HG02970 (cell line): ENCODE measurements around the gene SLC45A3.

Source experiments
- ATAC-seq: cut with Tn5 transposase; IDR thresholded peaks from one replicate; pipeline ENCODE4 v1.9.1; 2021; ENCODE audit warnings: mild to moderate bottlenecking, moderate library complexity, moderate number of reproducible peaks; ENCODE audit not compliant: unreplicated experiment, low FRiP score

The SLC45A3 gene

GRCh38 chr1:205701891-205702290, 21.6 kb upstream of the SLC45A3 start:
- ATAC-seq = no peak

DNA sequence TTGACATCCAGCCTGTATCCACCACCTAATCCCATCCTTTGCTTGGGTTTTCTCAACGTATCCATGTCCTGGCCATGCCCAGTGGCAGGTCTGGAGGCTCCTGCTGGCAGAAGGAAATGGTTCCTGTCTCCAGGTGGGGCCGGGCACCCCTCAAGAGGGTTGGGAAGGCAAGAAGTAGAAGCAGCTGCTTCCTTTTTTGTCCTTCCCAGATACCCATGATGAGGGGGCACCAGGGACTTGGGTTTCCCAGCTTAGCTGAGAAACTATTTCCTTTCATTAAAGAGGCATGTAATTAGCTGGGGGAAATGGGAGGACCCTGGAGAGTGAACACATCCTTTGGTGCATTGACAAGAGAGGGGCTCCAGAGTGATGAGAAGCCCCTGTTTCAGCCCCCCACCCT, 21.1 kb upstream of the SLC45A3 start:
- ATAC-seq = no peak

DNA sequence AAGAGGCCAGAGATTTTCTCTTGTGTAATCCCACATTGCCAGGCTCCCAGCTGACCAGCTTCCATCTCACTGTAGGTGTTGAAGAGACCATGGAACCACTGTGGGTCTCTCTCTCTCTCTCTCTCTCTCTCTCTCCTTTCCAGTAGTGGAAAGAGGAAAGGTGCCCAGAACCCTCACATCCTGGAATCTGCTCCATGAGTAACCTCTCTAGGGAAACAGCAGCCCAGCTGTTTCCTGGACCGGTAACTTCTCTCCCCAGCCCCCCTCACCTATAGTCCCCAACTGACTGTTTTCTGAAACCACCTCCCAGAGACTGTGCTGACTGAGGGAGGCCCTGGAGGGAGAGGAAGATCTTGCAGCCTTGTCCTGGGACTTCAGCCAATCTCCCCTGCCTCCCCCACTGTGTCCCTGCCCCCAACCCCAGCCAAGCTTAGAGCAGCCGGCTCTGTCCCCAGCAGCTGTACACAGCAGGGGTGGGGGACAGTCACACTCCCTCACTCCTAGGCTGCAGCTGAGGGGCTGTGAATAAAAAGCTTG, 20.6 kb upstream of the SLC45A3 start:
- no peak for ATAC-seq

DNA sequence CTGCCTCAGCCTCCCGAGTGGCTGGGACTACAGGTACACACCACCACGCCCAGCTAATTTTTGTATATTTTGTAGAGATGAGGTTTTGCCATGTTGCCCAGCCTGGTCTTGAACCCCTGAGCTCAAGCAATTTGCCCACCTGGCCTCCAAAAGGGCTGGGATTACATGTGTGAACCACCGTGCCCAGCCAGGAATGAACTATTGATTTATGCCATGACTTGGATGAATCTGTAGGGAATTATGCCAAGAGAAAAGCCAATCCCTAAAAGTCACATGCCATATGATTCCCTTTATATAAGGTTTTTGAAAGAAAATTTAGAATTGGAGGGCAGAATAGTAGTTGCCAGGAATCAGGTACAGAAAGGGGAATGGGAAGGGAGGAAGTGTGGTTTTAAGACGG, 19.1 kb upstream of the SLC45A3 start:
- ATAC-seq = no peak

- ATAC-seq = no peak
Observed at GRCh38 chr1:205698921-205699320, 18.6 kb upstream of the SLC45A3 start.

- no peak for ATAC-seq
Observed at GRCh38 chr1:205693421-205693991, 13.2 kb upstream of the SLC45A3 start.

GRCh38 chr1:205692423-205692822, 12.1 kb upstream of the SLC45A3 start:
- ATAC-seq = no peak

DNA sequence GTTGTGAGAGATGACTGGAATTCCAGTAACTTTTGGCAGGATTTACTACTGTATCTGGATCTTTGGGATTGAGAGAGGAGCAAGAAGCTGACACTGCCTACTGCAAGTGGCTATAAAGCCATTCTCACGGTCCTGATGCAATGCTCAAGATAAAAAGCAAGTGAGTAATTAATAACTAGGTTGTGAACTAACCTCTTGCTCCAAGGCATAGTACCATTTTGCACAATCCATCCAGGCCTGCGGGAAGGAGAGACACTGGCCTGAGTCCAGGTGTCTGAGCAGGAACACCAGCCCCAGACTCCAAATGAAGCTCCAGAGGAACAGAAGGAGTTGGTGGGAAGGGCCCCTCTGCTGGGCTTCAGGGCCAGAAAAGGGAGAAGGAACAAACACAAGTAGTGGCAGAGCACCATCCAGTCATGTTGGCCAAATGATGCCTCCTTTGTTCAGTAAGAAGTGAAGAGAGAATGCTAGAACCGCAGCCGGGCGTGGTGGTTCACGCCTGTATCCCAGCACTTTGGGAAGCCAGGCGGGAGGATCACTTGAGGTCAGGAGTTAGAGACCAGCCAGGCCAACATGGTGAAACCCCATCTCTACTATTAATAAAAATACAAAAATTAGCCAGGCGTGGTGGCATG, 9.9 kb upstream of the SLC45A3 start:
- ATAC-seq = no peak

DNA sequence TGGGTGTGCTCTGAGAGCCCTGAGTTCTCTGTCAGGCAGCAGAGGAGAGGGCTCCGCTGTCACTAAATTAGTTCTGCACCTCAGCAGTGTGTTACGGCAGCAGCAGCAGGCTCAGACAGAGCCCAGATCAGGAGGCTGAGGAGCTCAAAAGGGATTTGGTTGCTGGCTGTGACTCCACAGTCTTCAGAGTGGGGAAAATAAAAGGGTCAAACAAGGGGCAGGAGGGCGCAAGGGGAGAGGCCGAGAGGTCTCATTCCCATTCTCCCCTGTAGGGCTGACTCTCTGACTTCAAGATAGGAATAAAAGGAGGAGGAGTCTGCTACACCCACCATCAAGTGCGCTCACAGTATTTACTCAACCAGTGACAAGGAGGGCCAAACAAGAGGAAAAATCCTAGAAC, 9.2 kb upstream of the SLC45A3 start:
- no peak for ATAC-seq

DNA sequence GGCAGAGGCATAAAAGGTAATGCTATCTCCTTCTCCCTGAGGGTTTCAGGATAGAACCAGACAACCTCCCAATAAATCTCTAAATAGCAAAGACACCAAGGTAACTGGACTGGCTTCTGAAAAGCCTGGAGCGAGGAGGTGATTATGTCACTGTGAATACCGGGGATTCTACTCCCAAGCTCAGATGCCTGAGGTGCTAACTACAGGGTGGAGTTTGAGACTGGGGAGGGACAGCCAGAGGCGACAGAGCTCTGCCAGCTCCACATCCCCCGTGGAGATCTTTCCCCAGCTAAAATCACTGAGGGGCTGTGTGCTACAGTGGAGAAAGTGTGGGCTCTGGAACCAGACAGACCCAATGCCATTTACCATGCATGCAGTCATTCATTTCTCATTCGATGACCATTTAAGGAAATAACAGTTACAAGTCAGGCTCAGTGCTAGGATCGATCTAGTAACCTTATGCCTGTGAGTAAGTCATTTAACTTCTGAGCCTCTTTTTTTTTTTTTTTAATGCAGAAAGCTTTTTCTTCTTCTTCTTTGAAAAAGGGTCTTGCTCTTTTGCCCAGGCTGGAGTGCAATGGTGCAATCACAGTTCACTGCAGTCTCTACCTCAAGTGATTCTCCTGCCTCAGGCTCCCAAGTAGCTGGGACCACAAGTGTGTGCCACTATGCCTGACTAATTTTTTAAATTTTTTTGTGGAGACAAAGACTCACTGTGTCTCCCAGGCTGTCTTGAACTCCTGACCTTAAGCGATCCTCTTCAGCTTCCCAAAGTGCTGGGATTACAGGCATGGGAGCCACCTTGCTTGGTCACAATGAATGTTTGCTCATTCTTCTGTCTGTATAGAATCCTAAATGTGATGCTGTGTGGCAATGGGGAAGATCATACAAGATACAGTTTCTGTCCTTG, 8.1 kb upstream of the SLC45A3 start:
- no peak for ATAC-seq

DNA sequence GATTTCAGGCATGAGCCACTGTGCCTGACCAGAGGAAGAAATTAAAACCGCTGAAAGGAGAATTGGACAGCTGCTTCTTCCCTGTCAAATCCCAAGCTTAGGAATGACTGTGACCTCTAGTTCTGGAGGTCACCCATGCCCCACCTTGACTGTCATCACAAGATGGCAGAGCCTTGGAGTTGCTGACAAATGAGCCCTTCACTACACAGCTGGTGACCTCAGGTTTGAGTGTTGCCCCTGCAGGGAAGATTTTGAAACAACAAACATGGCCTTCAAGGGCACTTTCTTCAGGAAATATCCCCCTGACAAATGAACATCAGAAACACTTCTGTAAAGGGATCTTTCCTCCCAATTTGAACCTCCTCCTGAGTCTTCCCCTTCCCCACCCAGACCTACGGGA, 6.9 kb upstream of the SLC45A3 start:
- ATAC-seq = no peak

- ATAC-seq = no peak
Observed at GRCh38 chr1:205681364-205681763, 1.1 kb upstream of the SLC45A3 start.

DNA sequence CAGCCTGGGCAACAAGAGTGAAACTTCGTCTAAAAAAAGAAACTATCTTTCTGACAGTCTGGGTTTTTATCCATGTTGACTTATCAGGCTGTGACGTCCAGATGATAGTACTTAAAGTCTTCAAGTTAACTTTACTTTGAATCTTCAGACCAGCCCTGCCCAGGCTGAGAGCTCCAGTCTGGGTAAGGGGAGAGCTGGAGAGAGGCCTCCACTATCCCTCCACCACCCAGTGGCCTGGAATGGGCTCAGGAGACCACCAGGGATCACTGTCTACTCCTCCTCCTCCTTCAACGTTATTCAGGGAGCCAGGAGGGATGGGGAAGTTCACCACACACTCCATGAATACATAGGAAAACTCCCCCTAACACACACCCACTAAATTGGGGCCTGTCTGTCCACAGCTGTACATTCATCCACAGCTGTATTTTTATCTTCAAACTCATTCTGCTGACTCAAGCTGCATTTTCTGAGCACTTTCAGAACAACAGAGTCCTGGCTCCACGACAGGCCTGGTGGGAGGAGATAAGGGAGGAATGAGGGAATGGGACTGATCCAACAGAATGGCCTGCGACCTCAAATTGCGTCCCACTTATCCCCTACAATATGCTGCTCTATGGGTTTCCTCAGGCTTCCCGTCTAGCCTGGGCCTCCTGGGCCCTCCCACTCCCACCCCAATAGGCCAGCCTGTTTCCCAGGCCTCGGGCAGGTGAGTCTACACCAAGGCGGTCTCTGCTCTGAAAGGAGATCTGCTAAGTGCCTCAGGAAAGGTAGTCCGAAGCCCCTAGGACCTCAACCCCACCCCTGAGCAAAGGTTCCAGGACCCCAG, 1.8 kb downstream of the SLC45A3 start:
- ATAC-seq = no peak

DNA sequence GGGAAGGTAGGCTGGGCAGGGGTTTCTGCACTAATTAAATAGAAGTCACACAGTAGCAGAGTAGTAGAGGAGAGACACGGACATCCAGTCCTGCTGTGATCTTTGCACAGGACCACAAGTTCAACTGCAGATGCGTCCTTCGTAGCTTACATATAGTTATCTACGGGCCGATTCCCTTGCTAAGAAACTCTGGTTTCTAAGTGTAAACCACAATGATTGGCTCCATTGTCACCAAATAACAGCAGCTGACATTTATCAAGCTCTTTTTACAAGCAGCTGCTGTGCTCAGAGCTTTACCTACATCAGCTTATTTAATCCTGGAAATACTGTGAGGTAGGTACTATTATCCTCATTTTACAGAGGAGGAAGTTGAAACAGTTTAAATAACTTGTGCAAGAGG, 3.1 kb downstream of the SLC45A3 start:
- ATAC-seq = no peak

DNA sequence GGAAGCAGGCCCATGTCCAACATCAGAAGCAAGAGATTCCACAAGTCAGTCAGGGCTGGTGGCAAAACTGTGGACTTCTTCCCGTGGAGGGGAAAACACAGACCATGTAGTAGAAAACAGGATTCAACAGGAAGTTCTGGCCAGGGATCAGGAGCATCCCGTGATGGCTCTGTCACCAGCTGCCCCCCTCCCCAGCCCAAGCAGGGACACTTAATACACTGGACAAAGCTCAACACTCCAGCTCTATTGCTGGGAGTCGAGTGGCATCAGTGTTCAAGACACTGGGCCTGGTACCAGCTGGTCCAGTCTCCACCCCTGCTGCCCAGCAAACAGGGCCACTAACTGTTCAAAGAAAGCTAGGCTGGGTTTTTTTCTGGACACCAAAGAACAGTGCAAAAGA, 3.7 kb downstream of the SLC45A3 start:
- ATAC-seq = no peak

DNA sequence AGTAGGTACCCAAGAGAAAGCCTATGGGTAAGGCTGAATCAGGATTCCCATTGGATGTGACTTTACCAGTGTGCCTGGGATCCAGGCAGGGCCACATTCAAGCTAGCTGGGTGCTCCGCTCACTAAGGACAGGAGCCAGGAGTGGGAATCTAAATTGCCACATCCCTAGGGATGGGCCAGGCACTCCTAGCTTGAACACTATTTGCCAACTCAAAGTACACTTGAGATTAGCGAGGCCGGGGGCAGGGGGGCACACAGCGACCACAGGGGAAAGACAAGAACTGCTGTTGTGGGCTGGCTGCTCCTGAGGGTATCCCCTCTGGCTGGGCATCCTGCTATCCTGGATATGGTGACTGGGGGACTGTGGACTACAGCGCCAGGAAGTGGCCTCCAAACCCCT, 4.3 kb downstream of the SLC45A3 start:
- no peak for ATAC-seq

DNA sequence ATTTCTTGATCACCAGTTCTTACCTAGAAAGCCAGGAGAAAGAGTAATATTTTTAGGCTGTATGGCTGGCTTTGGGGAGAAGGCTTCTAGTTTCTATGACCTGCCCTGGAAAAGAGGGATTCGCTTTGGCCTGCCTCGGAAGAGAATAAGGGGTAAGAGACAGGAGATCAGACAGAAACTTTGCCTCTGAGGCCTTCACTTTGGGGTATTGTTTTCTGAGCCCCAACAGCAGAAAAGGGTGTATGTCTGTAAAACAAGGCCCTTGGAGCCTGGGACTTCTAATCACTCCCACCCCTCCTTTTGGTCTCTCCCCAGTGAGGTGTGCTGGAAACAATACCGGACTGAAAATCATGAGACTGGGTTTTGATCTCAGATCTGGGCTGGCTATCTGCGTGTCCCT, 5.1 kb downstream of the SLC45A3 start:
- ATAC-seq = no peak

DNA sequence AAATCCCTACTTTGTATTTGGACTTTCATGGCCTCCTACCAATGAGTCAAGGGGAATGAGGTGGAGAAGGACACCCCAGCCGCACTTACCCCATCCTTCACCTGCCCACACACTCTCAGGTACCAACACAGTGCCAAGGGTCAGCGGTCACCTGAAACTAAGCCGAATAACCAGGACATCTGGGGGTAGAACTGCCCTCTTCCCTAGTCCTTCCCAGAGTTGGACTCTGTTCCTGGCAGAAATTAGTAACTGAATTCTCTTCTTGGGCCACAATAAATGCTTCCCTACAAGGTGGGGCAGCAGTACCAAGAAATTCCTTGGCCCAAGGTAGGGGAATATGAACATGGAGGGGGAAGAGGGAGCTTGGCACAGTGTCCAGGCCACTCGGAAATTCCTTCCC, 7.3 kb downstream of the SLC45A3 start:
- ATAC-seq = no peak

DNA sequence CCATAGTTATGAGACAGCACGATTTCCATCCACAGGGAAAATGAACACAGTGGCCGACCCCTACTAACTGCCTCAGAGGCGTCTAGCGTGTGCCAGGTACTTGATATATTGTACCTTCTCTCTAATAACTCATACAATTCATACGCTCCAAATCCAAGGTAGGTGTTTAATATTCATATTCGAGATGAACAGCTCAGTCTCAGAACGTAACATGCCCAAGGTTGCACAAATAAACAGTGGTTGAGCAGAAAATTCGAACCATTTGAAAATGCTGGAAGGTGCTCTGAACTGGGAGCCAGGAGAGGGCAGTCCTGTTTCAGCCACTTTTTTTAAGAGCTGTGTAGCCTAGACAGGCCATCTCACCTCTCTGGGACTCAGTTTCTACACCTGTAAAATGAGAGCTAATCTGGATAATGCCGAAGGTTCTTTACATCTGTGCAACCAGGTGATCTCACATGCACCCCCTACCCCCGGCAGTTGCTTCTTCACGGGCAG, 7.9 kb downstream of the SLC45A3 start:
- ATAC-seq = no peak

GRCh38 chr1:205670611-205671430, 9.5 kb downstream of the SLC45A3 start:
- ATAC-seq = no peak
